Stomach (tissue), 4 donors: ENCODE results near the gene GLRA1.

Experiments used
- CTCF ChIP-seq, 7 experiments: fragments of 450-650 bp in 4 of 7; fragments of 200-600 bp in 3 of 7; sonication (generic) in 3 of 7; IDR thresholded peaks; one replicate each; pipeline ENCODE4 v1.5.1; 2016 to 2019; ENCODE audit warnings: antibody characterized with exemption in 7 of 7, control low read depth in 2 of 7, mild to moderate bottlenecking in 1 of 7
- EP300 ChIP-seq: sonication (generic); formaldehyde crosslinking; IDR thresholded peaks from one replicate; pipeline ENCODE4 v1.6.1; 2017; ENCODE audit warnings: antibody characterized with exemption
- POLR2A ChIP-seq, 4 donors: fragments of 450-650 bp; IDR thresholded peaks; one replicate each; pipeline ENCODE4 v1.6.1; 2016; ENCODE audit warnings: antibody characterized with exemption in 4 of 4, control low read depth in 2 of 4, mild to moderate bottlenecking in 1 of 4, moderate library complexity in 1 of 4
- POLR2AphosphoS5 ChIP-seq, 3 donors: sonication (generic); formaldehyde crosslinking; IDR thresholded peaks; one replicate each; pipeline ENCODE4 v1.6.1; 2016; ENCODE audit warnings: antibody characterized with exemption in 3 of 3

- no peak for TF ChIP-seq POLR2A (IDR thresholded peaks at IDR 0.05)
- no peak for TF ChIP-seq EP300
- no peak for TF ChIP-seq CTCF (IDR thresholded peaks at IDR 0.05)
- TF ChIP-seq POLR2AphosphoS5 (IDR thresholded peaks at IDR 0.05): no peak
Observed at GRCh38 chr5:151912360-151912759, 12.3 kb downstream of the GLRA1 start.
